Measurements from ENCODE around the gene COG4. TPM values are rescaled to one million over a fixed set of nuclear protein-coding genes. Genes with fewer than 3 reads are reported as not detected.

COG4 gene
- 10 to 100 TPM; 49.5 to 54.4 TPM for total RNA-seq
- long read RNA-seq, transcript COG4-201 (19 exons, 2,833 nt), result major isoform, 88 of 130 reads
- long read RNA-seq, partial matches to known transcripts, result 14 of 130 reads
- long read RNA-seq, other reads (novel, unspliced or antisense), result 23 of 130 reads

DNA sequence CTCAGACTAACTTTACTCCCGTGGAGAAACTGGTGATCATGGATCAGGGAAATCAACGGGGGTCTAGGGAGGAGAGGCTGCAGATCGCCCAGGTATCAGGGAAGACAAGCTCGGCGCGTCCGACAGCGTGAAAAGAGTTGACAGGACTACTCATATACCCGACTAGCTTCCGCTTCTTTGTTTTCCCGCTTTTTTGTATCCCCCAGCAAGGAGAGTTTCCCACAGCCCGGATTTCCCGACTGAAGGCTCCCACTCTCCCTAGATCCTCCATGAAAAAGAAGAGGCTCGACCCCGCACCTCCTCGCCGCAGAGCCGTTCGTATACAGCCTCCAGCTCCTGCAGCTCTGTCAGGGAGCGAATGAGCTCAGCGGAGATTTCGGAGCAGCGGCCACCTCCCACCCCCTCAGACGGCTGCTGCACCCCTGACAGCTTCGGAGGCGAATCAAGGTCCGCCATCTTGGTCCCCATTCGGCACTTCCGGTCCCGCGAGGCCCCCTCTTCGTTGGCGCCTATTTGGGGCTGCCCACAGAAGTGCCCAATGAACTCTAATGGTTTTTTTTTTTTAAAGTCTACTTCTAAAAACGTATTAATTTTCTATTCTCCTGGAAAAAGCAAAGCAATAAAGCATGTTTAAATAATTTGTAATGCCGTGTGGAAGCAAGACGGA is at the start of gene COG4:
Gene COG4, minus strand, starts transcription at position 479 of the 667 bp plus-strand sequence. Its CDS starts 11 bp downstream, at position 468.
- intact Hi-C loops (cut with DNase I, micrococcal nuclease), result loop anchor here in 1 of 2 donors (10.0 kb wide), 1 partner anchor 132 kb away; no protein-coding TSS in a partner anchor
- ATAC-seq, result peak; percentile 85
- peak; percentile 86 to 92 for DNase-seq

DNA sequence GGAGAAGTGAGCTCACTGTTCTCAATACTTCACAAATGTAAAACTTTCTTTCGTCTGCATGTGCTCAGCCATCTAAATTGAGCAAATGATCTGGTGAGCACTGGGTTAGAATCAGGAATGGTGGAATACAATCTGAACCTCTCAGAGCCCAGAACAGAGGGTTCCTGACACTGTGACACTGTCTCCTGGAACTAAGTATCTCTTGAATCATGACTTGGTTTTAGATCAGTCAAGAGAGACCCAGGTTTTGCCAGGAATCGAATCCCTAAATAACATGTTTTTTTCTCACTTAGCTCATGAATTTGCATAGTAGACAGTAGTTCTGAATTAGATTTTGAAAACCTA is 49.5 kb upstream of the COG4 start:
- DNase-seq (no peak), ATAC-seq (no peak)
- intact Hi-C loops (cut with DNase I, micrococcal nuclease), result no loop called here

DNA sequence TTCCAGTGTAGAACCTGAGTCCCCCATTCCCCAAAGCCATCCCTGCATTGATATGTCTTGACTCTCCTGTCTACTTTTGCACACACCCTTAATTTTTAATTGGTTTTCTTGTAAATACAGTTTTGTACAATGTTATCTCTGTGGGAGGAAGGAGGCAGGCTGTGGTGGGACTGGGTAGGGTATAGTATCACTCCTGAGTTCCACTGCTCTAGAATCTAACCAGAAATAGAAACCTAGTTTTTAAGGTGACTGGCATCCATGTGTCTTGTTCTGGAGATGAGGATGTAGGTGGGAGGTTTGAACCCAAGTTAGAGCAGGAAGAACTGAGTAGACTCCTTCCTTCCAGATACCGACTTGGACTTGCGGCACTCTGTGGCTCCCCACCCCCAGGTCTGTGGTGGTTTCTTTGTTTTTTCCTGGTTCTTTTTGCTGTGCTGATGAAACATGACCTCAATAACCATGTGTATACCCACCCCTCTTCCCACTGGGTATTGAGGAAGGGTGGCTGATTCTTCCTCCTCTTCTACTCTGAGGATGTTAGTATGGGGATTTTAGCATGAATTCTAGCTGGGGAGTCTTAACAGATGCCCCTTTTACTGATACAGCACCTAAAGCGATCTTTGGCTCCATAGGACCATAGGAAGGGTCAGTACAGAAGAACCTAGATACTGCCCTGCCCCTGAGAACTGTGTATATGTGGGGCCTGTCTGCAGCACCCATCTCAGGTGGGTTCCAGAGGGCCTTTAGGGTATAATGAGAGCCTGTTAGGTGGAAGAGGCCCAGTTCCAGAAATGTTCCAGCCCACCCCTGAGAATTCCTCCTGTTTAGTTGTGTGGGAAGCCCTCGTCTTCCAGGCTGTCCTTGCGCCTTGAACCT is 48.9 kb upstream of the COG4 start:
- ATAC-seq (no peak), DNase-seq (no peak)
- intact Hi-C loops (cut with DNase I, micrococcal nuclease), result no loop called here

- no peak for DNase-seq
- ATAC-seq, result no peak
- intact Hi-C loops (cut with DNase I, micrococcal nuclease), result no loop called here
Measured at GRCh38 chr16:70571623-70572022, 48.3 kb upstream of the COG4 start.

DNA sequence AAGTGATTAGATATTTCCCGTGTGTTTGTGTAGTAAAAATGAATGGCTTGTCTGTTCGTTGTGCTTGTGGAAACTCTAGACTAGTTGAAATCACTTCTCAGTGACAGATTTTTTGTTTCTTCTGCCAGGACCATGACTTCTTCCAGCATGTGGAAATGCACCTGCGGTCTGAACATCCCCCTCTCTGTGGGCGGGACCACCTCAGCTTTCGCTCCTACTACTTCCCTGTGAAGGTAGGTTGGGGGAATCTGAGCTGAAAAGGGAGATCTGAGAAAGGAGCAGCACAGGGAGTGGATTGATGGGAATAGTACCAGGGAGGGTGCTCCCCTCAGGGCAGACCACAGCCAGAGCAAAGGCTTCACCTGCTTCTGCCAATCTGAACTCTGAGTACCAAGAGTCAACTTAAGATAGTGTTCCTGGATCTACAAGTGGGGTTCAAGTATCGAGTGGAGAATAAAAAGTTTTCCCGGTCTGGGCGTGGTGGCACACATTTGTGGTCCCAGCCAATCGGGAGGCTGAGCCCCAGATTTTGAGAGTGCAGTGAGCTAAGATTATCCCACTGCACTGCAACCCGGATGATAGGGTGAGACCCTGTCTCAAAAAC is 47.7 kb upstream of the COG4 start:
- DNase-seq (no peak), ATAC-seq (no peak)
- intact Hi-C loops (cut with DNase I, micrococcal nuclease), result no loop called here

- intact Hi-C loops (cut with DNase I, micrococcal nuclease), result no loop called here
- ATAC-seq (no peak), DNase-seq (no peak)
Measured at GRCh38 chr16:70569752-70570151, 46.4 kb upstream of the COG4 start.

- no peak for ATAC-seq
- intact Hi-C loops (cut with DNase I, micrococcal nuclease), result no loop called here
- no peak for DNase-seq
Measured at GRCh38 chr16:70568601-70569237, 45.4 kb upstream of the COG4 start.

DNA sequence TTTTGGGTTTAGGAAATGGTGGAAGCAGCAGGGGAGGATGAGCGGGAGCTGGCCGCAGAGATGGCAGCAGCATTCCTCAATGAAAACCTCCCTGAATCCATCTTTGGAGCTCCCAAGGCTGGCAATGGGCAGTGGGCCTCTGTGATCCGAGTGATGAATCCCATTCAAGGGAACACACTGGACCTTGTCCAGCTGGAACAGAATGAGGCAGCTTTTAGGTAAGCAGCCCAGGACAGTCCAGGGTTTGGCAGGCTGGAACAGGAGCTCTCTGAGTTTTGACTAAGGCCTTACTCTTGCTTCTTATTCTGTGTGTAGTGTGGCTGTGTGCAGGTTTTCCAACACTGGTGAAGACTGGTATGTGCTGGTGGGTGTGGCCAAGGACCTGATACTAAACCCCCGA is 41.7 kb upstream of the COG4 start:
- intact Hi-C loops (cut with DNase I, micrococcal nuclease), result no loop called here
- ATAC-seq, result no peak
- DNase-seq, result no peak

GRCh38 chr16:70563636-70564035 is 40.3 kb upstream of the COG4 start:
- intact Hi-C loops (cut with DNase I, micrococcal nuclease), result no loop called here
- DNase-seq (no peak), ATAC-seq (no peak)

DNA sequence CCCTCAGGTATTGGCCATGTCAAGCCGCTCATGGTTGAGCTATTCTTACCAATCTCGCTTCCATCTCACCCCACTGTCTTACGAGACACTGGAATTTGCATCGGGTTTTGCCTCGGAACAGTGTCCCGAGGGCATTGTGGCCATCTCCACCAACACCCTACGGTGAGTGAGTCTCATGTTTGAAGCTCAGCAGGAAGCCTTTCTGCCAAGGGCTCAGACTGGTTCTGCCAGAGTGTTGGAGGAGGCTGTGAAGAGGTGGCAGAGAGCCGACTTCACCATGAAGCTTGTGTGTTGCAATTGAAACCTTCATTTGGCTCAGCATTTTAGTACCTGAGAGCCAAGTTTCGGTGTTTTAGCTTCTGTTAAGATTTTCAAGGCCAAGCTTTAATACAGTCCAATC is 38.3 kb upstream of the COG4 start:
- intact Hi-C loops (cut with DNase I, micrococcal nuclease), result no loop called here
- ATAC-seq, result no peak
- no peak for DNase-seq

DNA sequence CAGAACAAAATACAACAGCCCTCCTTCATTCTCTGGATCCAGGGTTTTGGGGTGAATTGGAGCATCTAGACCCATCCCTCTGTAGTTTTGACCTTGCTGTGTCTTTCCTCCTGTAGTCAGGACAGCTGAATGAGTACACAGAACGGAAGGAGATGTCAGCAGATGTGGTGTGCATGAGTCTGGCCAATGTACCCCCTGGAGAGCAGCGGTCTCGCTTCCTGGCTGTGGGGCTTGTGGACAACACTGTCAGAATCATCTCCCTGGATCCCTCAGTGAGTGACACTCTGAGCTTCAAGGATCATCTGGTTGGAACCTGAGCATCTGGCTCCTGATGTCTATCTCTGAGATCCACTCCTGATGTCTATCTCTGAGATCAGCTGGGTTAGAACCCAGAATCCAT is 32.7 kb upstream of the COG4 start:
- DNase-seq (no peak), ATAC-seq (no peak)
- intact Hi-C loops (cut with DNase I, micrococcal nuclease), result no loop called here

- intact Hi-C loops (cut with DNase I, micrococcal nuclease), result no loop called here
- ATAC-seq, result no peak
- no peak for DNase-seq
Measured at GRCh38 chr16:70553645-70554044, 30.3 kb upstream of the COG4 start.

GRCh38 chr16:70552675-70553074 is 29.3 kb upstream of the COG4 start:
- no peak for DNase-seq
- no peak for ATAC-seq
- intact Hi-C loops (cut with DNase I, micrococcal nuclease), result no loop called here

- intact Hi-C loops (cut with DNase I, micrococcal nuclease), result no loop called here
- no peak for ATAC-seq
- DNase-seq, result no peak
Measured at GRCh38 chr16:70551788-70552187, 28.4 kb upstream of the COG4 start.

GRCh38 chr16:70550082-70550481 is 26.7 kb upstream of the COG4 start:
- intact Hi-C loops (cut with DNase I, micrococcal nuclease), result no loop called here
- DNase-seq, result no peak
- ATAC-seq, result no peak

DNA sequence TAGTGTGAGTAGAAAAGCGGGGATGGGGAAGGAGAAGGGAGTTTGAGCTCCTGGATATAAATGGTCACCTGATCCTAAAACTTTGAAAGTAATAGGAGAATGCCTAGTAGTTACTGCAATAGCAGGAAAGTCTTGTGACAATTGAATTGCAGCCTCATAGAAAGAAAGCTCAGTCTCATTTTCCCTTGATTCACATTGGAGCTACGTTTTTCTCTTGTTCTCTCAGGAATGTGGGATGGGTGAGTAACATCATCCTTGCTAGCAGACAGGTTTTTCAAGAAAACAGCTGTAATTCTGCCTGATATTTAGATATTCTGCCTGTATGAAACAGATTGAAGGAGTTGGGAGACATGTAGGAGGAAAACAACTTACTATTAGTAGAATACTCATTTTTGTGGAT is 25.6 kb upstream of the COG4 start:
- no peak for ATAC-seq
- intact Hi-C loops (cut with DNase I, micrococcal nuclease), result no loop called here
- DNase-seq, result no peak

GRCh38 chr16:70544548-70544947 is 21.2 kb upstream of the COG4 start:
- intact Hi-C loops (cut with DNase I, micrococcal nuclease), result no loop called here
- ATAC-seq (no peak), DNase-seq (no peak)

- ATAC-seq, result no peak
- intact Hi-C loops (cut with DNase I, micrococcal nuclease), result no loop called here
- DNase-seq, result no peak
Measured at GRCh38 chr16:70540994-70541393, 17.6 kb upstream of the COG4 start.

DNA sequence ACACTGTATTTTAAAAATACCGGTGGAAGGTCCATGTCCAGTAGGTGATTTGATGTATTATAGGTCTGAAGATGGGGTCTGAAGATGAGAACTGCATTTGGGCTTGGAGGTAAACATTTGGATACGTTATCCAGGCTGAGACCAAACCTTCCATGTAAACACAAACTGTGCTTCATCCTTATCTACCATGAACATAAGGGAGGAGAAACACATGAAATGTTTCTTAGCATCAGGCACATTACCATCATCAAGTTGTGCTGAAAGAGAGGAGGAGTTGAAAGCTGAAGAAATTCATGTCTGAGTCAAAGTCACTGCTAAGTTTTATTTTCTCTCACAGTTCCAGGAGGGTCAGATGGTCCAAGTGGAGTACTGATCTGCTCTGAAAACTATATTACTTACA is 11.6 kb upstream of the COG4 start:
- intact Hi-C loops (cut with DNase I, micrococcal nuclease), result no loop called here
- DNase-seq (no peak), ATAC-seq (no peak)
